ENCODE data around the gene CCNO. TPM values are rescaled to one million over a fixed set of nuclear protein-coding genes. Genes with fewer than 3 reads are reported as not detected.

Gene CCNO
- total and polyA plus RNA-seq, 4 donors = 3.2 to 8.5 (median 5.0) TPM

DNA sequence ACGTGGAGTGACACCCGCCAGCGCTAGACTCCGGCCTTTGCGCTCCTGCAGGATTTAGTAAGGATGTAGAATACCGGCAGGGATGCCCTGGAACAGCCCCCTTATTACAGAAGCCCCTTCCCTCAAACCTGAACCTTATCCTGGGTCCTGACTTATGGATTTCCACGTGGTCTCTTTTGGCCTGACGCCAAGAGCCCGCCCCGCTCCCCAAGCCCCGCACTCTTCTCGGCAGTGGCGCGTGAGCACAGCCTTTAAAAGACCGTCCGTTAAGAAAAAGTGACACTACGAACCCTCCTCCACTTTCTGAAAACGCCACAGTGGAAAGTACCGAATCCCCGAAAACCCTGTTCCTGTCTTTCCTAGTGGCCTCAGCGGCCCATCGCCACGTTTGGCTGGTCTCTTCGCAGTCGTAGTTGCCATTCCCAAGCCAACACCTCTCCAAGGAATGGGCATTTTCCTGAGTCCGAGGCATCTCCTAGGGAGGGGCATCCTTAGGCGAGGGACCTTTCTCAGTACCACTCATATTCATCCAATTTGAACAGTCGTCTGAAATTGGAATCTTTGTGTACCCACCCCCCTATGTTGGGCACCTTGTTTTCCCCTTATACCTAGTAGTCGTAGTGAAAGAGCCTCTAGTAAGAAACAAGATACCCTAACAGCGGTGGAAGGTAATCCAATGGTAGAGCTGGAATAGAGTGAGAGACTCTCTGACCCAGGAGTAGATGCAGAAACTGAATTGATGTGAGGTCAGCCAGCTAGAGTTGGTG lies 5.6 kb downstream of the CCNO start:
- Histone ChIP-seq H3K4me1 (ENCODE audit: control insufficient read depth in 5 of 5, insufficient read depth in 5 of 5, low read length in 5 of 5) (peaks cover 0 to 41% (median 7%) of the 10 kb centered on the region in 5 donors), H3K4me3 (no peak overlapping the region), H3K27me3 (ENCODE audit: control insufficient read depth in 3 of 3, insufficient read depth in 3 of 3, low read length in 2 of 3) (peaks cover 8 to 89% (median 89%) of the 10 kb centered on the region in 3 donors), H3K27ac (ENCODE audit: low read depth in 1 of 2, low read length in 1 of 2) (no peak overlapping the region), H3K9ac (ENCODE audit: insufficient read depth in 1 of 2, low read length in 2 of 2) (no peak overlapping the region), H3K36me3 (ENCODE audit: control insufficient read depth in 4 of 4, insufficient read depth in 4 of 4, low read length in 4 of 4) (no peaks in the 10 kb centered on the region), H3K9me3 (ENCODE audit: control insufficient read depth in 4 of 4, insufficient read depth in 3 of 4, low read length in 3 of 4) (peaks cover 0 to 16% (median 0%) of the 10 kb centered on the region in 4 donors)
- no peak for DNase-seq
- TF ChIP-seq, protein P1, sequence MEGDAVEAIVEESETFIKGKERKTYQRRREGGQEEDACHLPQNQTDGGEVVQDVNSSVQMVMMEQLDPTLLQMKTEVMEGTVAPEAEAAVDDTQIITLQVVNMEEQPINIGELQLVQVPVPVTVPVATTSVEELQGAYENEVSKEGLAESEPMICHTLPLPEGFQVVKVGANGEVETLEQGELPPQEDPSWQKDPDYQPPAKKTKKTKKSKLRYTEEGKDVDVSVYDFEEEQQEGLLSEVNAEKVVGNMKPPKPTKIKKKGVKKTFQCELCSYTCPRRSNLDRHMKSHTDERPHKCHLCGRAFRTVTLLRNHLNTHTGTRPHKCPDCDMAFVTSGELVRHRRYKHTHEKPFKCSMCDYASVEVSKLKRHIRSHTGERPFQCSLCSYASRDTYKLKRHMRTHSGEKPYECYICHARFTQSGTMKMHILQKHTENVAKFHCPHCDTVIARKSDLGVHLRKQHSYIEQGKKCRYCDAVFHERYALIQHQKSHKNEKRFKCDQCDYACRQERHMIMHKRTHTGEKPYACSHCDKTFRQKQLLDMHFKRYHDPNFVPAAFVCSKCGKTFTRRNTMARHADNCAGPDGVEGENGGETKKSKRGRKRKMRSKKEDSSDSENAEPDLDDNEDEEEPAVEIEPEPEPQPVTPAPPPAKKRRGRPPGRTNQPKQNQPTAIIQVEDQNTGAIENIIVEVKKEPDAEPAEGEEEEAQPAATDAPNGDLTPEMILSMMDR (IDR thresholded peaks at IDR 0.05; ENCODE audit: control extremely low read depth, extremely low read depth) = no peak
- 5 to 10% methylated on average over 30 of the region's 30 CpGs for WGBS, 2 donors
- ATAC-seq (ENCODE audit: insufficient read depth, low FRiP score) = no peak

DNA sequence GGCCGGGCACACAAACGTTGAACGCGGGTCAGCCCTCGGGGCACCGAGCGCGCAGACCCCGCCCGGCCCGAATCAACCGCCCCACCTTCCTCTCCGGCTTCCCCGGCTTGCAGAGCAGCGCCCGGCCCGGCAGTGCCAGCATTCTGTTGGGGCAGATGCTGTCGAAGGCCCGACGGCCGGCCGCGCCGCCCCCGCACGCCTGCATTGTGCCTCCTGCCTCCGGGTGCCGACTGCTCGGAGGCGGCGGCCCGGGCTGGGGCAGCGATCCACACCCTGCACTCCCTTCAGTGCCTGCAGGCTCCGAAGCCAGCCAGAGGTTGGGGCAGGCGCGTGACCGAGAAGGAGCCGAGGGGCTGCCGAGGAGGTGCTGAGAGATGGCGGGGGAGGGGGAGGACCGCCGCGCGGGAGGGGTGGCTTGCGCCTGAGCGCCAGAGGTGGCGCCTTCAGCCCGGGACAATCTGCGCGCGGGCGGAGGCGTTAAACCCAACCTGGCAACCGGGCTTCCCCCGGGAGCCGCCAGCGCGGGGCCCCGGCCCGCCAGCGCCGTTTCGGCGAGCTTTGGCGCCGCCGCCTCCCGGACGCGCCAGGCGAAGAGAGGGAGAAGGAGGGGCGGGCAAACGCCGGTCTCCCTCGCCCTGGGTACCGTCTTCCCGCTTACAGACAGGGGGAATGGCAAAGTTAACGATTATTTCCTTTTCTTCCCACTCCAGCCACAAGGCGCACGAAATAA lies 6.3 kb downstream of the CCNO start, which contains the start of gene MCIDAS:
MCIDAS (minus strand) TSS at position 382 of the 730 bp plus-strand sequence; CDS start at position 205, 177 bp downstream.
- DNase-seq = peak in 2 of 3 donors; percentile 56 to 59
- ATAC-seq (ENCODE audit: insufficient read depth, low FRiP score) = peak; percentile 35
- whole genome bisulfite sequencing, 2 donors = 2% methylated on average over 57 to 80 of the region's 80 CpGs

DNA sequence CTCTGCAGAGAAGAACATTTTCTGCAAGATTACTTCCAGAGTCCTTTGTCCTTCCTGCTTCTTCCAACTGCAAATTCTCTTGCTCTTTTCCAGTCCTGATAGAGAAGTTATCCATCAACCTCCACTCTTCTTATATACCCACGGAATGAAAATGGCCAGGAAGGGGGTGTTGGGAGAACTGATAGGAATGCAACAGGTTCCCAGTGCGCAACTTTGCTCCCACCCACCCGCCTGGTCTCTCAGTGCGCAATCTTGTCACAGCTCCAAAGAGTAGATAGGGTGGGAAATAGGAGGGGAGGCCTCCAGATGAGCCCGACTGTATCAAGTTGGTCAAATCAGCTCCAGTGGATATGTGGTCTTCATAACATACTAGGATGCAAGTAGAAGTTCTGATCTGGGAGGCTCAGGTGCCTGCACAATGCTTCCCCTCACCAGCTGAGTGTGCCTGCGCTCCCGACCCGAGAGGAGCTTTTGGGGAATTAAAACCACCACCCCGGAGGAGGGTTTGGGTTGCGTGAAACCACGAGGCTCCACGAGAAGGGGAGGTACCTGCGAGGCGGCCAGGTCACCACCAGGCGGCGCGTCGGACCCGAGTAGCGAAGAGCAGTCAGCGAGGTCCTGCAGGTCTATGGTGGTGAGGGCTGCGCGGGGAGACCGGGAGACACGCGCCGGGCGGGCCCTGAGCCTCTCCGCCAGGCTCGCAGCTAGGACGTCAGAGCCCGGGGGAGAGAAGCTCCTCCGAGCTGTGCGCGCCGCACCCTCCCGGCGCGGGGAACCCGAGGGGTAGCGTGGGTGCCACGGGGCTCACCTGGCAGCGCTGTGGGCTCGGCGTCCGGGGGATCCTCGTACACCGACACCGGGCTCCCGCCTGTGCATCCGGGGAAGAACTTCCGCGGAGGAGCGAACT lies 7.1 kb downstream of the CCNO start:
- Histone ChIP-seq H3K27me3 (ENCODE audit: control insufficient read depth in 3 of 3, insufficient read depth in 3 of 3, low read length in 2 of 3) (peaks cover 14 to 90% (median 90%) of the 10 kb centered on the region in 3 donors), H3K4me3 (no peak overlapping the region), H3K9ac (ENCODE audit: insufficient read depth in 1 of 2, low read length in 2 of 2) (no peak overlapping the region), H3K9me3 (ENCODE audit: control insufficient read depth in 4 of 4, insufficient read depth in 3 of 4, low read length in 3 of 4) (peaks cover 0 to 15% (median 0%) of the 10 kb centered on the region in 4 donors), H3K4me1 (ENCODE audit: control insufficient read depth in 5 of 5, insufficient read depth in 5 of 5, low read length in 5 of 5) (peaks cover 0 to 28% (median 3%) of the 10 kb centered on the region in 5 donors), H3K27ac (ENCODE audit: low read depth in 1 of 2, low read length in 1 of 2) (no peak overlapping the region), H3K36me3 (ENCODE audit: control insufficient read depth in 4 of 4, insufficient read depth in 4 of 4, low read length in 4 of 4) (no peaks in the 10 kb centered on the region)
- peak; percentile 35 for ATAC-seq (ENCODE audit: insufficient read depth, low FRiP score)
- peak; percentile 62 to 78 (median 69) for DNase-seq
- TF ChIP-seq, protein P1 (IDR thresholded peaks at IDR 0.05; ENCODE audit: control extremely low read depth, extremely low read depth) = no peak
- 4 to 5% methylated on average over 54 of the region's 54 CpGs for WGBS, 2 donors

More for the DNA sequence above, 6.3 kb downstream of the CCNO start, which contains the start of gene MCIDAS:
- Histone ChIP-seq H3K27me3 (ENCODE audit: control insufficient read depth in 3 of 3, insufficient read depth in 3 of 3, low read length in 2 of 3) (peaks cover 11 to 90% (median 89%) of the 10 kb centered on the region in 3 donors), H3K27ac (ENCODE audit: low read depth in 1 of 2, low read length in 1 of 2) (no peak within 1 kb of the TSS), H3K36me3 (ENCODE audit: control insufficient read depth in 4 of 4, insufficient read depth in 4 of 4, low read length in 4 of 4) (no peaks in the 10 kb centered on the region), H3K4me3 (peak within 1 kb of the TSS; percentile 1), H3K4me1 (ENCODE audit: control insufficient read depth in 5 of 5, insufficient read depth in 5 of 5, low read length in 5 of 5) (peaks cover 0 to 37% (median 3%) of the 10 kb centered on the region in 5 donors), H3K9ac (ENCODE audit: insufficient read depth in 1 of 2, low read length in 2 of 2) (no peak within 1 kb of the TSS), H3K9me3 (ENCODE audit: control insufficient read depth in 4 of 4, insufficient read depth in 3 of 4, low read length in 3 of 4) (peaks cover 0 to 16% (median 0%) of the 10 kb centered on the region in 4 donors)
- TF ChIP-seq, protein P1 (IDR thresholded peaks at IDR 0.05; ENCODE audit: control extremely low read depth, extremely low read depth) = no peak
